ENCODE measurements around the gene DYRK1A. TPM values are rescaled to one million over a fixed set of nuclear protein-coding genes. Genes with fewer than 3 reads are reported as not detected.
"Not testable (repeated sequence)": the region's sequence is repeated elsewhere in the genome, so short reads cannot be mapped to it uniquely, and the experiment has no call there.

Gene DYRK1A
- total RNA-seq (2014; rRNA removed; shearing (Covaris generic)): 55.5 and 79.8 TPM in 2 replicates

- peak; percentile 100 for DNase-seq (ENCODE audit: low read depth)
Measured at GRCh38 chr21:37366482-37367316, at the start of gene DYRK1A. DYRK1A (plus strand) TSS chr21:37366773; CDS start chr21:37420375, 53,602 bp downstream.

- DNase-seq (ENCODE audit: low read depth): no peak
Measured at GRCh38 chr21:37319551-37319950, 47.0 kb upstream of the DYRK1A start.

GRCh38 chr21:37322084-37322483, 44.5 kb upstream of the DYRK1A start:
- no peak for DNase-seq (ENCODE audit: low read depth)

GRCh38 chr21:37324558-37324957, 42.0 kb upstream of the DYRK1A start:
- DNase-seq (ENCODE audit: low read depth): no peak

GRCh38 chr21:37328147-37328546, 38.4 kb upstream of the DYRK1A start:
- DNase-seq (ENCODE audit: low read depth): not testable (repeated sequence)

GRCh38 chr21:37331411-37331810, 35.2 kb upstream of the DYRK1A start:
- no peak for DNase-seq (ENCODE audit: low read depth)

GRCh38 chr21:37335053-37335452, 31.5 kb upstream of the DYRK1A start:
- no peak for DNase-seq (ENCODE audit: low read depth)

- DNase-seq (ENCODE audit: low read depth): no peak
Measured at GRCh38 chr21:37337179-37337578, 29.4 kb upstream of the DYRK1A start.

GRCh38 chr21:37337831-37338230, 28.7 kb upstream of the DYRK1A start:
- DNase-seq (ENCODE audit: low read depth): no peak

GRCh38 chr21:37338671-37339551, 27.7 kb upstream of the DYRK1A start:
- peak; percentile 100 for DNase-seq (ENCODE audit: low read depth)

GRCh38 chr21:37339552-37339939, 27.0 kb upstream of the DYRK1A start:
- peak; percentile 21 for DNase-seq (ENCODE audit: low read depth)

- DNase-seq (ENCODE audit: low read depth): peak; percentile 90
Measured at GRCh38 chr21:37341254-37341960, 25.2 kb upstream of the DYRK1A start.

GRCh38 chr21:37342046-37342632, 24.4 kb upstream of the DYRK1A start:
- DNase-seq (ENCODE audit: low read depth): peak; percentile 52

GRCh38 chr21:37346841-37347430, 19.6 kb upstream of the DYRK1A start:
- no peak for DNase-seq (ENCODE audit: low read depth)

- DNase-seq (ENCODE audit: low read depth): peak; percentile 51
Measured at GRCh38 chr21:37348664-37349063, 17.9 kb upstream of the DYRK1A start.

GRCh38 chr21:37350472-37350871, 16.1 kb upstream of the DYRK1A start:
- no peak for DNase-seq (ENCODE audit: low read depth)

GRCh38 chr21:37356706-37357105, 9.9 kb upstream of the DYRK1A start:
- peak; percentile 44 for DNase-seq (ENCODE audit: low read depth)

- peak; percentile 68 for DNase-seq (ENCODE audit: low read depth)
Measured at GRCh38 chr21:37357691-37358090, 8.9 kb upstream of the DYRK1A start.

- DNase-seq (ENCODE audit: low read depth): no peak
Measured at GRCh38 chr21:37358397-37358796, 8.2 kb upstream of the DYRK1A start.

GRCh38 chr21:37363936-37364335, 2.6 kb upstream of the DYRK1A start:
- no peak for DNase-seq (ENCODE audit: low read depth)

- no peak for DNase-seq (ENCODE audit: low read depth)
Measured at GRCh38 chr21:37364722-37365121, 1.9 kb upstream of the DYRK1A start.
